SK-N-SH (cell line): ENCODE data around the gene SLC7A5. TPM values are rescaled to one million over a fixed set of nuclear protein-coding genes. Genes with fewer than 3 reads are reported as not detected.

ENCODE experiments used
- CTCF ChIA-PET: fragments of 300-600, 350-600 bp; formaldehyde crosslinking; extraction: SDS; loops from one replicate; lab custom pipeline; 2021; lab: Yijun Ruan, JAX
- POLR2A ChIA-PET: fragments of 350-600 bp; sonication (Branson Sonifier 250); formaldehyde crosslinking; extraction: SDS; loops from one replicate; lab custom pipeline; 2020; ENCODE audit warnings: antibody characterized with exemption, inconsistent platforms; lab: Yijun Ruan, JAX
- DNase-seq: peaks from one replicate; pipeline ENCODE4 v3.0.0; 2012
- H2AFZ ChIP-seq: fragments of 200-600 bp; sonication (generic); 2 replicates; pipeline ENCODE4 v1.8.1; 2016; ENCODE audit warnings: antibody characterized with exemption, mild to moderate bottlenecking, low read depth
- H3F3A ChIP-seq: fragments of 200-600 bp; sonication (generic); replicated peaks from 2 replicates; pipeline ENCODE3; 2016; ENCODE audit warnings: antibody characterized with exemption, mild to moderate bottlenecking; ENCODE audit not compliant: insufficient read depth
- H3K27ac ChIP-seq, 2 experiments: fragments of 200-500 bp in 1 of 2; fragments of 200-600 bp in 1 of 2; sonication (Bioruptor generic) in 1 of 2; sonication (generic), shearing (Covaris generic) in 1 of 2; 2 replicates each; pipeline versions ENCODE4 v1.5.1 to v1.6.1; 2014 to 2016; ENCODE audit warnings: low read depth in 2 of 2, inconsistent platforms in 1 of 2, low read length in 1 of 2, mild to moderate bottlenecking in 1 of 2, mixed read lengths in 1 of 2
- H3K27me3 ChIP-seq: fragments of 200-600 bp; sonication (generic), shearing (Covaris generic); 2 replicates; pipeline ENCODE4 v1.6.1; 2016; ENCODE audit warnings: mixed run types; ENCODE audit not compliant: insufficient read depth
- H3K36me3 ChIP-seq, 2 experiments: fragments of 200-500 bp in 1 of 2; fragments of 200-600 bp in 1 of 2; sonication (Bioruptor generic) in 1 of 2; sonication (generic) in 1 of 2; replicated peaks in 1 of 2; 2 replicates each; pipeline versions ENCODE3 to v1.5.1; 2014 to 2016; ENCODE audit warnings: low read length in 1 of 2, mild to moderate bottlenecking in 1 of 2; ENCODE audit not compliant: insufficient read depth in 2 of 2, control insufficient read depth in 1 of 2
- H3K4me1 ChIP-seq, 2 experiments: fragments of 200-500 bp in 1 of 2; fragments of 200-600 bp in 1 of 2; sonication (Bioruptor generic) in 1 of 2; sonication (generic), shearing (Covaris generic) in 1 of 2; 2 replicates each; pipeline versions ENCODE4 v1.5.1 to v1.6.1; 2014 to 2016; ENCODE audit warnings: low read depth in 1 of 2, low read length in 1 of 2, mixed run types in 1 of 2; ENCODE audit not compliant: insufficient read depth in 2 of 2, control insufficient read depth in 1 of 2
- H3K4me2 ChIP-seq: fragments of 200-600 bp; sonication (generic), shearing (Covaris generic); 2 replicates; pipeline ENCODE4 v1.6.1; 2017; ENCODE audit warnings: mixed run types
- H3K4me3 ChIP-seq, 2 experiments: fragments of 200-500 bp in 1 of 2; fragments of 200-600 bp in 1 of 2; sonication (Bioruptor generic) in 1 of 2; sonication (generic), shearing (Covaris generic) in 1 of 2; 2 replicates each; pipeline versions ENCODE4 v1.5.1 to v1.8.1; 2014 to 2016; ENCODE audit warnings: low read depth in 2 of 2, inconsistent platforms in 1 of 2, low read length in 1 of 2, mild to moderate bottlenecking in 1 of 2, mixed read lengths in 1 of 2, moderate library complexity in 1 of 2
- H3K79me2 ChIP-seq: fragments of 200-600 bp; sonication (generic); 2 replicates; pipeline ENCODE4 v1.8.1; 2017; ENCODE audit warnings: mild to moderate bottlenecking; ENCODE audit not compliant: insufficient read depth
- H3K9ac ChIP-seq: fragments of 200-600 bp; sonication (generic); 2 replicates; pipeline ENCODE4 v1.6.1; 2017; ENCODE audit warnings: mixed run types
- H3K9me2 ChIP-seq: fragments of 200-600 bp; sonication (generic); 2 replicates; pipeline ENCODE4 v1.6.1; 2017; ENCODE audit warnings: mixed run types
- H3K9me3 ChIP-seq: fragments of 200-600 bp; sonication (generic); 2 replicates; pipeline ENCODE4 v1.6.1; 2017; ENCODE audit warnings: mixed run types, mild to moderate bottlenecking, moderate library complexity
- H4K20me1 ChIP-seq: fragments of 200-600 bp; sonication (generic); 2 replicates; pipeline ENCODE4 v1.6.1; 2017; ENCODE audit warnings: mild to moderate bottlenecking, mixed run types; ENCODE audit not compliant: insufficient read depth
- CHD2 ChIP-seq: fragments of 150-350 bp; IDR thresholded peaks from 2 replicates; pipeline ENCODE4 v1.6.1; 2018; ENCODE audit warnings: low read length; ENCODE audit not compliant: partially characterized antibody
- EP300 ChIP-seq, 2 experiments: IDR thresholded peaks; 2 replicates each; pipeline versions ENCODE4 v1.4.0 to v1.6.1; 2012; ENCODE audit warnings: borderline replicate concordance in 1 of 2, low read depth in 1 of 2, low read length in 1 of 2
- FOXJ3 ChIP-seq: sonication (generic); formaldehyde crosslinking; IDR thresholded peaks from 2 replicates; pipeline ENCODE4 v1.5.1; 2020; ENCODE audit warnings: mild to moderate bottlenecking, missing genetic modification reagents
- GATA2 ChIP-seq: sonication (generic); formaldehyde crosslinking; IDR thresholded peaks from 2 replicates; pipeline ENCODE4 v1.5.0; 2020; ENCODE audit warnings: mild to moderate bottlenecking, missing genetic modification reagents
- JUND ChIP-seq: IDR thresholded peaks from 2 replicates; pipeline ENCODE4 v1.4.0; 2012
- MXI1 ChIP-seq: IDR thresholded peaks from 2 replicates; pipeline ENCODE4 v1.6.1; 2012; ENCODE audit warnings: mild to moderate bottlenecking, low read depth, low read length, improper control_type of control experiment
- RAD21 ChIP-seq: IDR thresholded peaks from 2 replicates; pipeline ENCODE4 v1.6.1; 2012; ENCODE audit warnings: mild to moderate bottlenecking, low read length
- RFX5 ChIP-seq: IDR thresholded peaks from 2 replicates; pipeline ENCODE4 v1.6.1; 2012; ENCODE audit warnings: mild to moderate bottlenecking, improper control_type of control experiment, low read length
- SIN3A ChIP-seq: IDR thresholded peaks from 2 replicates; pipeline ENCODE4 v1.6.1; 2012; ENCODE audit warnings: low read depth, mild to moderate bottlenecking, low read length, moderate library complexity, borderline replicate concordance
- SMC3 ChIP-seq: IDR thresholded peaks from 2 replicates; pipeline ENCODE4 v1.6.1; 2012; ENCODE audit warnings: low read depth, low read length, improper control_type of control experiment
- TAF1 ChIP-seq: IDR thresholded peaks from 2 replicates; pipeline ENCODE4 v1.6.1; 2012; ENCODE audit warnings: low read depth, mild to moderate bottlenecking, low read length, moderate library complexity, borderline replicate concordance
- TCF12 ChIP-seq: IDR thresholded peaks from 2 replicates; pipeline ENCODE4 v1.4.0; 2012
- USF1 ChIP-seq: IDR thresholded peaks from 2 replicates; pipeline ENCODE4 v1.4.0; 2012; ENCODE audit warnings: low read depth, borderline replicate concordance
- WGBS: methylation state at CpG from one replicate; pipeline ENCODE4 v1.1.6; 2017; ENCODE audit warnings: low lambda C conversion rate; 5-methylcytosine and 5-hydroxymethylcytosine counted together
- polyA plus RNA-seq, 3 experiments: library from polyadenylated mRNA; depleted of rRNA; stranded (reverse); fragments of >200 nt; gene quantifications; 2 replicates each; pipeline ENCODE4 v1.2.3, GENCODE V29; 2012
- TF ChIP-seq, protein P1 (sequence below): IDR thresholded peaks from 2 replicates; pipeline ENCODE4 v1.4.0; 2012; ENCODE audit warnings: low read depth, borderline replicate concordance
- TF ChIP-seq, protein P2 (sequence below): IDR thresholded peaks from 2 replicates; pipeline ENCODE4; 2012
- TF ChIP-seq, protein P3 (sequence below): IDR thresholded peaks from 2 replicates; pipeline ENCODE4 v1.4.0; 2012; ENCODE audit warnings: low read depth

SLC7A5 gene
- polyA plus RNA-seq, 1 of the 3 experiments (the other 2 are of a cell fraction) = 15.1 TPM

- no peaks in the 10 kb centered on the region for H3K27me3 ChIP-seq
- POLR2A ChIA-PET = interaction anchor here (1.0 to 2.0 kb wide), 3 partner anchors 15 to 47 kb away, joined by 3 to 6 read pairs (median 5); partner anchors contain the start of gene SLC7A5
- H3K9me2 ChIP-seq = no peaks in the 10 kb centered on the region
- H3K4me3 ChIP-seq = no peak overlapping the region; a peak in 1 of 4 replicates
- CTCF ChIA-PET = interaction anchor here (0.8 to 10.5 kb wide), 7 partner anchors 8 to 75 kb away, joined by 3 to 207 read pairs (median 11); partner anchors contain the start of gene SLC7A5
- 0 out of 2 replicates have a peak, but pooled peaks have one; percentile 21 for TF ChIP-seq TCF12
- TF ChIP-seq, protein P1, sequence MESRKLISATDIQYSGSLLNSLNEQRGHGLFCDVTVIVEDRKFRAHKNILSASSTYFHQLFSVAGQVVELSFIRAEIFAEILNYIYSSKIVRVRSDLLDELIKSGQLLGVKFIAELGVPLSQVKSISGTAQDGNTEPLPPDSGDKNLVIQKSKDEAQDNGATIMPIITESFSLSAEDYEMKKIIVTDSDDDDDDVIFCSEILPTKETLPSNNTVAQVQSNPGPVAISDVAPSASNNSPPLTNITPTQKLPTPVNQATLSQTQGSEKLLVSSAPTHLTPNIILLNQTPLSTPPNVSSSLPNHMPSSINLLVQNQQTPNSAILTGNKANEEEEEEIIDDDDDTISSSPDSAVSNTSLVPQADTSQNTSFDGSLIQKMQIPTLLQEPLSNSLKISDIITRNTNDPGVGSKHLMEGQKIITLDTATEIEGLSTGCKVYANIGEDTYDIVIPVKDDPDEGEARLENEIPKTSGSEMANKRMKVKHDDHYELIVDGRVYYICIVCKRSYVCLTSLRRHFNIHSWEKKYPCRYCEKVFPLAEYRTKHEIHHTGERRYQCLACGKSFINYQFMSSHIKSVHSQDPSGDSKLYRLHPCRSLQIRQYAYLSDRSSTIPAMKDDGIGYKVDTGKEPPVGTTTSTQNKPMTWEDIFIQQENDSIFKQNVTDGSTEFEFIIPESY = no peak
- no peak for TF ChIP-seq JUND
- TF ChIP-seq FOXJ3 (CRISPR knock-in tag) = no peak
- no peak for TF ChIP-seq TAF1
- TF ChIP-seq GATA2 (CRISPR knock-in tag) = peak; percentile 36; the same call in 1 of the 2 replicates
- no peak for TF ChIP-seq SIN3A
- TF ChIP-seq USF1 = no peak
- TF ChIP-seq RAD21 = no peak
- TF ChIP-seq SMC3 = no peak
- TF ChIP-seq, all 33 proteins: peak for 2
- 0 out of 2 replicates have a peak overlapping the region, but pooled peaks have one; percentile 6 for H3K9ac ChIP-seq
- peaks cover 5% of the 10 kb centered on the region; the same call in 1 of the 2 replicates for H3K79me2 ChIP-seq
- peaks cover 3 to 15% of the 10 kb centered on the region in 2 experiments for H3K36me3 ChIP-seq
- WGBS = 23% methylated on average over 13 of the region's 21 CpGs
- peaks cover 3% of the 10 kb centered on the region for H3F3A ChIP-seq
- DNase-seq = peak; percentile 67
- H3K27ac ChIP-seq = peak overlapping the region; percentile 85 to 94; a peak in 3 of 4 replicates
- H2AFZ ChIP-seq = no peak overlapping the region
- H4K20me1 ChIP-seq = peaks cover 18% of the 10 kb centered on the region; the same call in 1 of the 2 replicates
- peak overlapping the region; percentile 6; the same call in 1 of the 2 replicates for H3K4me2 ChIP-seq
- H3K9me3 ChIP-seq = no peaks in the 10 kb centered on the region
- H3K4me1 ChIP-seq = peaks cover 20 to 64% of the 10 kb centered on the region in 2 experiments
These were observed 15.0 kb downstream of the SLC7A5 start for GRCh38 chr16:87854053-87854906.

GRCh38 chr16:87853411-87854052, 15.8 kb downstream of the SLC7A5 start:
- H3K4me3 ChIP-seq = peak overlapping the region; percentile 34 to 48
- H3K4me2 ChIP-seq = peak overlapping the region; percentile 78
- peak overlapping the region; percentile 70 for H3K9ac ChIP-seq
- H3K9me2 ChIP-seq = no peaks in the 10 kb centered on the region
- H4K20me1 ChIP-seq = peaks cover 11% of the 10 kb centered on the region; the same call in 1 of the 2 replicates
- peak; percentile 90 for DNase-seq
- peaks cover 3% of the 10 kb centered on the region for H3F3A ChIP-seq
- H3K27ac ChIP-seq = peak overlapping the region; percentile 85 to 94
- WGBS = 26% methylated on average over 6 of the region's 25 CpGs
- ChIA-PET POLR2A (interaction anchor here (0.7 to 1.8 kb wide), 5 partner anchors 13 to 47 kb away, joined by 3 to 7 read pairs (median 3); partner anchors contain the start of gene SLC7A5), CTCF (interaction anchor here (0.7 to 10.5 kb wide), 7 partner anchors 15 to 76 kb away, joined by 3 to 207 read pairs (median 6); partner anchors contain the start of gene SLC7A5)
- H3K79me2 ChIP-seq = peaks cover 5% of the 10 kb centered on the region; the same call in 1 of the 2 replicates
- 0 out of 2 replicates have a peak overlapping the region, but pooled peaks have one; percentile 17 for H2AFZ ChIP-seq
- peaks cover 3 to 19% of the 10 kb centered on the region in 2 experiments for H3K36me3 ChIP-seq
- H3K9me3 ChIP-seq = no peaks in the 10 kb centered on the region
- H3K27me3 ChIP-seq = no peaks in the 10 kb centered on the region
- TF ChIP-seq, protein P1 = no peak
- TF ChIP-seq, protein P2, sequence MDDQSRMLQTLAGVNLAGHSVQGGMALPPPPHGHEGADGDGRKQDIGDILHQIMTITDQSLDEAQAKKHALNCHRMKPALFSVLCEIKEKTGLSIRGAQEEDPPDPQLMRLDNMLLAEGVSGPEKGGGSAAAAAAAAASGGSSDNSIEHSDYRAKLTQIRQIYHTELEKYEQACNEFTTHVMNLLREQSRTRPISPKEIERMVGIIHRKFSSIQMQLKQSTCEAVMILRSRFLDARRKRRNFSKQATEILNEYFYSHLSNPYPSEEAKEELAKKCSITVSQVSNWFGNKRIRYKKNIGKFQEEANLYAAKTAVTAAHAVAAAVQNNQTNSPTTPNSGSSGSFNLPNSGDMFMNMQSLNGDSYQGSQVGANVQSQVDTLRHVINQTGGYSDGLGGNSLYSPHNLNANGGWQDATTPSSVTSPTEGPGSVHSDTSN = no peak
- TF ChIP-seq MXI1 (peak; percentile 97), GATA2 (CRISPR knock-in tag) (no peak; the same call in 1 of the 2 replicates), CHD2 (peak; percentile 36), SMC3 (0 out of 2 replicates have a peak, but pooled peaks have one; percentile 6), EP300 (IDR thresholded peaks at IDR 0.05; ENCODE audit: borderline replicate concordance in 1 of 2, low read depth in 1 of 2, low read length in 1 of 2) (peak in 1 of 2 experiments; percentile 59; a peak in 2 of 4 replicates), RFX5 (peak; percentile 8; the same call in 1 of the 2 replicates), TCF12 (no peak)
- TF ChIP-seq, protein P3, sequence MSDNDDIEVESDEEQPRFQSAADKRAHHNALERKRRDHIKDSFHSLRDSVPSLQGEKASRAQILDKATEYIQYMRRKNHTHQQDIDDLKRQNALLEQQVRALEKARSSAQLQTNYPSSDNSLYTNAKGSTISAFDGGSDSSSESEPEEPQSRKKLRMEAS = peak; percentile 77
- H3K4me1 ChIP-seq = peaks cover 20 to 64% of the 10 kb centered on the region in 2 experiments
